ENCODE results near the gene PIAS3. TPM values are rescaled to one million over a fixed set of nuclear protein-coding genes. Genes with fewer than 3 reads are reported as not detected.

Gene PIAS3
- total RNA-seq, 3 donors from 2014 or later = 11.6 to 26.6 (median 14.8) TPM

DNA sequence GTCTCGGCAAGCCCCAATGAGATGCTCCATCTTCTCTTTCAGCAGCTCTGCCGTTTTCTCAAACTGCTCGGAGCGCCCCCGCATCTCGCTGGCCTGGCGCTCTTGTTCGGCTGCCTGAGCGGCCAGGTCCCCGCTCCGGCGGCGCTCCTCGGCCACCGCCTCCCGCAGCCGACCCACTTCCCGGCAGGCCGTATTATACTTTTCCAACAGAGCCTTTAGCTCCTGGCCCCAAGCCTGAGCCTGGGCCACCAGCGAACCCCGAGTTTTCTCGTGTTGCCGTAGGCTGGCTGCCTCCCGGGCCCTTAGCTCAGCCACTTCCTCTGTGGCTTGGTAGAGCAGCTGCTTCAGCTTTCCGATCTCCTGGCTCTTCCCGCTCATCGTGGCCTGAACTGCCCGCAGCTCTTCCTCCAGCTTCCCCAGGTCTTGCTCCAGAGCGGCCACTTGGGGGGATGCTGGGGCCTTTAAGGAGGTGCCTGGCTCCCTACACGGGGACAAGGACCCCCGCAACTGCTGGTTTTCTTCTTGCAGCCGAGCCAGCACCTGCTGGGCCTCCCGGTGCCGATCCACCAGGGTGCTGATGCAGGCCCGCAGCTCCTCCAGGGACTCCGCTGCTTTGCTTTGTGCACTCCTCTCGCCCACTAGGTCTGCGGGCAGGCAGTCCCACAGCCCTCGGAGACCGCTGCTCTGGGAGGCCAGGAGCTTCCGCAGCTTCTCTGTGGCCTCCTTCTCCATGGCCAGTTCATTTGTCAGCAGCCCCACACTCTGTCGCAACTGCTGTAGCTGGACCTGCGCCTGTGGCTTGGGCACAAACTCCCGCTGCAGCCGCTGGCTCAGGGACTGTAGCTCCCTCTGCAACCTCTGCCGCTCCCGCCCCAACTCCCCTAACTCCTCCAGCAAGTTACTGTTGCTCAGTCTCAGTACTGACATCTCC lies 13.4 kb upstream of the PIAS3 start:
- H3K4me1 ChIP-seq (ENCODE audit: low read depth) = no peaks in the 10 kb centered on the region
- TF ChIP-seq, protein P1, sequence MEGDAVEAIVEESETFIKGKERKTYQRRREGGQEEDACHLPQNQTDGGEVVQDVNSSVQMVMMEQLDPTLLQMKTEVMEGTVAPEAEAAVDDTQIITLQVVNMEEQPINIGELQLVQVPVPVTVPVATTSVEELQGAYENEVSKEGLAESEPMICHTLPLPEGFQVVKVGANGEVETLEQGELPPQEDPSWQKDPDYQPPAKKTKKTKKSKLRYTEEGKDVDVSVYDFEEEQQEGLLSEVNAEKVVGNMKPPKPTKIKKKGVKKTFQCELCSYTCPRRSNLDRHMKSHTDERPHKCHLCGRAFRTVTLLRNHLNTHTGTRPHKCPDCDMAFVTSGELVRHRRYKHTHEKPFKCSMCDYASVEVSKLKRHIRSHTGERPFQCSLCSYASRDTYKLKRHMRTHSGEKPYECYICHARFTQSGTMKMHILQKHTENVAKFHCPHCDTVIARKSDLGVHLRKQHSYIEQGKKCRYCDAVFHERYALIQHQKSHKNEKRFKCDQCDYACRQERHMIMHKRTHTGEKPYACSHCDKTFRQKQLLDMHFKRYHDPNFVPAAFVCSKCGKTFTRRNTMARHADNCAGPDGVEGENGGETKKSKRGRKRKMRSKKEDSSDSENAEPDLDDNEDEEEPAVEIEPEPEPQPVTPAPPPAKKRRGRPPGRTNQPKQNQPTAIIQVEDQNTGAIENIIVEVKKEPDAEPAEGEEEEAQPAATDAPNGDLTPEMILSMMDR (IDR thresholded peaks at IDR 0.05) = no peak
- H3K4me3 ChIP-seq = no peak overlapping the region
- H3K9me3 ChIP-seq = no peaks in the 10 kb centered on the region
- DNase-seq (peak; percentile 40 to 70 (median 51)), ATAC-seq (peak; percentile 82)
- intact Hi-C loops (cut with DNase I, micrococcal nuclease) = no loop called here
- no peaks in the 10 kb centered on the region for H3K36me3 ChIP-seq (ENCODE audit: low read depth)

DNA sequence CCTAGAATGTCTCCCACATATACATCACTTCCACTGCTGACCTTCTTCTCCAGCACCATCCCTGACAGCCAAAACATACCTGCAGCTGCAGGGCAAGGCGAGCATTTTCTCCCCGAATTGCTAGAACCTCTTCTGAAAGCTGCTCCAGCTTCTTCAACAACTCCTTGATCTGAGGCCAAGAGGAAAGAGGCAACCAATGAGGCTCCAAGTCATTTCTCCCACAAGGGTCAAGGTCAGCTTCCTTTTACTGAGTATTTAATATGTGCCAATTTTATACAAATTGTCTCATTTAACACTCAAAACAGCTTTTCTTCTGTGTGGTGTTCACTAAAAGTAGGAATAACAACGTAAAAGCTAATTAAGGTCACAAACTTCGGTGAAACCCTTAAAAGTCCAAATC lies 9.4 kb upstream of the PIAS3 start:
- Histone ChIP-seq H3K4me1 (ENCODE audit: low read depth) (no peaks in the 10 kb centered on the region), H3K9me3 (no peaks in the 10 kb centered on the region), H3K36me3 (ENCODE audit: low read depth) (no peaks in the 10 kb centered on the region), H3K4me3 (no peak overlapping the region)
- intact Hi-C loops (cut with DNase I, micrococcal nuclease) = no loop called here
- no peak for DNase-seq
- no peak for ATAC-seq
- TF ChIP-seq, protein P1 (IDR thresholded peaks at IDR 0.05) = no peak

DNA sequence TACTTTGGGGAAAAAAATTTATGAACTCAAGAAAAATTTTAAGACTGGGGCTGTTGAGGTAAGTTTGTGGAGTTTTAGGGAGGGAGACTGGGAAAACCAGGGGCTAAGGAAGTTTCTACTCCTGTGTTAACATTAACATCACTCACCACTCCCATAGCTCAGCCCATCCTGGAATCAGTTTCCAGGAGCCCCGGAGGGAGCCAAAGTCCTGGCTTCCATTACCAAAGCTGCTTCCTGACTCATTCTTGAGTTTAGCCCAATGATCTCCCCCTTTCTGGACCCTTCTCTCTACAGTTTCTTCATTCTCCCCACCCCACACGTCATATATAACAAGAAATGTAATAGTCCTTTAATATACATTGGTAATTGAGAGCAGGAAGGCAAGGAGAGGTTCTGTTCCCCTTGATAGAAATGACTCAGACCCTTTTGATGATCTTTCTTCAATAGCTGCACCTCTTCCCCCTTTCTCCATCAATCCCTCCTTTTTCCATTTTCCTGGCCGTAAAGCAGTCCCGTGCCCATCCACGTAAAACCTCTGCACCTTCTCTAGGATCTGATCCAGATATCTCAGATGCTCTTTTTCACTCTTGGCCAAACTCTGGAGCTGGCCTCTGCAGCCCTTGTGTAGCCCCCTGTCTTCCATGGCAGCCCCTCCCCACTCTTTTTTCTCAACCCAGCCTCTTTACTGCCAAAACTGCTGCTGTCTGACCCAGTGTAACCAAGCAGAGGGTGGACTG lies 4.6 kb upstream of the PIAS3 start:
- Histone ChIP-seq H3K4me3 (no peak overlapping the region), H3K36me3 (ENCODE audit: low read depth) (no peaks in the 10 kb centered on the region), H3K9me3 (no peaks in the 10 kb centered on the region), H3K4me1 (ENCODE audit: low read depth) (peaks cover 4% of the 10 kb centered on the region)
- intact Hi-C loops (cut with DNase I, micrococcal nuclease) = no loop called here
- DNase-seq (no peak), ATAC-seq (no peak)
- TF ChIP-seq, protein P1 (IDR thresholded peaks at IDR 0.05) = no peak

- TF ChIP-seq, protein P1 (IDR thresholded peaks at IDR 0.05) = no peak
- ATAC-seq (peak; percentile 84), DNase-seq (peak; percentile 90 to 94 (median 93))
- Histone ChIP-seq H3K9me3 (no peaks in the 10 kb centered on the region), H3K4me1 (ENCODE audit: low read depth) (peaks cover 4% of the 10 kb centered on the region), H3K4me3 (peak overlapping the region; percentile 63), H3K36me3 (ENCODE audit: low read depth) (no peaks in the 10 kb centered on the region)
- intact Hi-C loops (cut with DNase I, micrococcal nuclease) = no loop called here
Observed at GRCh38 chr1:145859491-145860023, 676 bp upstream of the PIAS3 start.

- ATAC-seq = peak; percentile 55
- no peaks in the 10 kb centered on the region for H3K36me3 ChIP-seq (ENCODE audit: low read depth)
- TF ChIP-seq, protein P1 (IDR thresholded peaks at IDR 0.05) = no peak
- peaks cover 4% of the 10 kb centered on the region for H3K4me1 ChIP-seq (ENCODE audit: low read depth)
- intact Hi-C loops (cut with DNase I, micrococcal nuclease) = no loop called here
- peak; percentile 77 to 84 (median 77) for DNase-seq
- H3K4me3 ChIP-seq = peak overlapping the region; percentile 63
- H3K9me3 ChIP-seq = no peaks in the 10 kb centered on the region
Observed at GRCh38 chr1:145858238-145858900, 512 bp downstream of the PIAS3 start.
